ENCODE data around the gene STK10. TPM values are rescaled to one million over a fixed set of nuclear protein-coding genes. Genes with fewer than 3 reads are reported as not detected.

The STK10 gene
- total and polyA plus RNA-seq, 7 experiments from 2014 or later, result 55.7 to 474 (median 295) TPM

Other genes with a start within 250 kb of the STK10 start
- gene FBXW11, start 181.6 kb downstream of the STK10 start, total RNA-seq, result 10 to 100 TPM; 29.1 to 40.7 (median 33.6) TPM
- gene FBXW11, start 181.6 kb downstream of the STK10 start, polyA plus RNA-seq, result 10 to 100 TPM; 15.0 to 21.5 TPM
- not detected for gene EFCAB9, start 5.9 kb upstream of the STK10 start, total RNA-seq
- gene EFCAB9, start 5.9 kb upstream of the STK10 start, polyA plus RNA-seq, result not detected
- 1 to 10 TPM; 2.3 to 8.3 (median 5.9) TPM for gene UBTD2, start 95.5 kb upstream of the STK10 start, total RNA-seq
- gene UBTD2, start 95.5 kb upstream of the STK10 start, polyA plus RNA-seq, result 1 to 10 TPM; 2.5 to 4.0 TPM

Data from naive thymus-derived CD4-positive, alpha-beta T cell (primary cell).